ENCODE measurements around the gene LAMC1.
A peak's percentile ranks its signal among the peaks of the same experiment; 100 is the strongest.
"Not testable (repeated sequence)": the region's sequence is repeated elsewhere in the genome, so short reads cannot be mapped to it uniquely, and the experiment has no call there.

LAMC1 gene

GRCh38 chr1:183043872-183044854 is 20.9 kb downstream of the LAMC1 start:
- DNase-seq (ENCODE audit: low read depth in 2 of 2): no peak

- no peak for DNase-seq (ENCODE audit: low read depth in 2 of 2)
Measured at GRCh38 chr1:183044893-183045649, 21.9 kb downstream of the LAMC1 start.

- DNase-seq (ENCODE audit: low read depth in 2 of 2): no peak
Measured at GRCh38 chr1:183048087-183049085, 25.2 kb downstream of the LAMC1 start.

GRCh38 chr1:183051546-183051945 is 28.3 kb downstream of the LAMC1 start:
- no peak for DNase-seq (ENCODE audit: low read depth in 2 of 2)

- no peak for DNase-seq (ENCODE audit: low read depth in 2 of 2)
Measured at GRCh38 chr1:183052861-183053260, 29.6 kb downstream of the LAMC1 start.

- DNase-seq (ENCODE audit: low read depth in 2 of 2): no peak
Measured at GRCh38 chr1:183058851-183059502, 35.8 kb downstream of the LAMC1 start.

GRCh38 chr1:183061194-183061593 is 38.0 kb downstream of the LAMC1 start:
- DNase-seq (ENCODE audit: low read depth in 2 of 2): no peak

- DNase-seq (ENCODE audit: low read depth in 2 of 2): no peak
Measured at GRCh38 chr1:183063349-183063748, 40.1 kb downstream of the LAMC1 start.

- DNase-seq (ENCODE audit: low read depth in 2 of 2): no peak
Measured at GRCh38 chr1:183065168-183065706, 42.0 kb downstream of the LAMC1 start.

- DNase-seq (ENCODE audit: low read depth in 2 of 2): not testable (repeated sequence)
Measured at GRCh38 chr1:183066432-183066831, 43.2 kb downstream of the LAMC1 start.

GRCh38 chr1:183069562-183070216 is 46.5 kb downstream of the LAMC1 start:
- DNase-seq (ENCODE audit: low read depth in 2 of 2): no peak

GRCh38 chr1:183070234-183070922 is 47.2 kb downstream of the LAMC1 start:
- no peak for DNase-seq (ENCODE audit: low read depth in 2 of 2)

GRCh38 chr1:183070923-183071618 is 47.9 kb downstream of the LAMC1 start:
- peak; percentile 83 to 87 for DNase-seq (ENCODE audit: low read depth in 2 of 2)

GRCh38 chr1:183072595-183072994 is 49.4 kb downstream of the LAMC1 start:
- DNase-seq (ENCODE audit: low read depth in 2 of 2): not testable (repeated sequence)

GRCh38 chr1:183073320-183073719 is 50.1 kb downstream of the LAMC1 start:
- DNase-seq (ENCODE audit: low read depth in 2 of 2): no peak

- DNase-seq (ENCODE audit: low read depth in 2 of 2): no peak
Measured at GRCh38 chr1:183074215-183074614, 51.0 kb downstream of the LAMC1 start.

GRCh38 chr1:183075861-183076260 is 52.6 kb downstream of the LAMC1 start:
- no peak for DNase-seq (ENCODE audit: low read depth in 2 of 2)

- no peak for DNase-seq (ENCODE audit: low read depth in 2 of 2)
Measured at GRCh38 chr1:183077097-183077496, 53.9 kb downstream of the LAMC1 start.
